ENCODE results near the gene LIPC.

LIPC gene

GRCh38 chr15:58388211-58388610 lies 43.6 kb upstream of the LIPC start:
- DNase-seq (ENCODE audit: extremely low spot score), result no peak
- POLR2A ChIA-PET, result no interaction called here
- TF ChIP-seq, protein P1, sequence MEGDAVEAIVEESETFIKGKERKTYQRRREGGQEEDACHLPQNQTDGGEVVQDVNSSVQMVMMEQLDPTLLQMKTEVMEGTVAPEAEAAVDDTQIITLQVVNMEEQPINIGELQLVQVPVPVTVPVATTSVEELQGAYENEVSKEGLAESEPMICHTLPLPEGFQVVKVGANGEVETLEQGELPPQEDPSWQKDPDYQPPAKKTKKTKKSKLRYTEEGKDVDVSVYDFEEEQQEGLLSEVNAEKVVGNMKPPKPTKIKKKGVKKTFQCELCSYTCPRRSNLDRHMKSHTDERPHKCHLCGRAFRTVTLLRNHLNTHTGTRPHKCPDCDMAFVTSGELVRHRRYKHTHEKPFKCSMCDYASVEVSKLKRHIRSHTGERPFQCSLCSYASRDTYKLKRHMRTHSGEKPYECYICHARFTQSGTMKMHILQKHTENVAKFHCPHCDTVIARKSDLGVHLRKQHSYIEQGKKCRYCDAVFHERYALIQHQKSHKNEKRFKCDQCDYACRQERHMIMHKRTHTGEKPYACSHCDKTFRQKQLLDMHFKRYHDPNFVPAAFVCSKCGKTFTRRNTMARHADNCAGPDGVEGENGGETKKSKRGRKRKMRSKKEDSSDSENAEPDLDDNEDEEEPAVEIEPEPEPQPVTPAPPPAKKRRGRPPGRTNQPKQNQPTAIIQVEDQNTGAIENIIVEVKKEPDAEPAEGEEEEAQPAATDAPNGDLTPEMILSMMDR (IDR thresholded peaks at IDR 0.05; ENCODE audit: control extremely low read depth, extremely low read depth, low read depth, missing control alignments), result no peak

DNA sequence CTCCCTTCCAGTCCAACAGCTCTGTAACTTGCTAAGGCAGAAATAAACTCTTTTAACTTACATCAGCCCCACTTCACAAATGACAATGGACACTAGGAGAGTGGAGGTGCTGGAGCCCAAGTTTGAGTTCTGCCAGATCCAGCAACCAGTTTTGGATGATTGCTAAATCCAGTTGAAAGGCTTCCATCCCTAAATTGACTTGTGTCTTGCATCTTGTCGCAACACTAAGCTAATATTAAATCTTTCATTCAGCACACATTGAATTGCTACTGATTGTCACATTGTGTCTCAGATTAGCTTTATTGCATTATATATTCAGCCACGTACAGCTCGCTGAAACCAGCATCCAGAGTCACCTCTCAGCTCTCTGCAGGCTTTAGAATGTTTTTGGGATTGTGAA lies 41.7 kb upstream of the LIPC start:
- ChIA-PET POLR2A (no interaction called here), CTCF (no interaction called here)
- TF ChIP-seq, protein P1 (IDR thresholded peaks at IDR 0.05; ENCODE audit: control extremely low read depth, extremely low read depth, low read depth, missing control alignments), result no peak
- DNase-seq (ENCODE audit: extremely low spot score), result no peak

More at GRCh38 chr15:58388211-58388610, 43.6 kb upstream of the LIPC start:
- CTCF ChIA-PET, result no interaction called here

- CTCF ChIA-PET, result no interaction called here
- TF ChIP-seq, protein P1 (IDR thresholded peaks at IDR 0.05; ENCODE audit: control extremely low read depth, extremely low read depth, low read depth, missing control alignments), result no peak
Measured at GRCh38 chr15:58390655-58391054, 41.1 kb upstream of the LIPC start.

GRCh38 chr15:58391088-58391487 lies 40.7 kb upstream of the LIPC start:
- ChIA-PET POLR2A (no interaction called here), CTCF (no interaction called here)
- DNase-seq (ENCODE audit: extremely low spot score), result no peak
- TF ChIP-seq, protein P1 (IDR thresholded peaks at IDR 0.05; ENCODE audit: control extremely low read depth, extremely low read depth, low read depth, missing control alignments), result no peak

More at GRCh38 chr15:58390655-58391054, 41.1 kb upstream of the LIPC start:
- POLR2A ChIA-PET, result no interaction called here
- no peak for DNase-seq (ENCODE audit: extremely low spot score)

- TF ChIP-seq, protein P1 (IDR thresholded peaks at IDR 0.05; ENCODE audit: control extremely low read depth, extremely low read depth, low read depth, missing control alignments), result no peak
- POLR2A ChIA-PET, result no interaction called here
- CTCF ChIA-PET, result interaction anchor here (1.2 to 1.5 kb wide), 2 partner anchors 9 to 28 kb away, joined by 3 read pairs; no protein-coding TSS in a partner anchor
- DNase-seq (ENCODE audit: extremely low spot score), result no peak
Measured at GRCh38 chr15:58392141-58392540, 39.6 kb upstream of the LIPC start.

- CTCF ChIA-PET, result interaction anchor here (1.2 to 1.5 kb wide), 3 partner anchors 10 to 28 kb away, joined by 3 to 4 read pairs (median 3); no protein-coding TSS in a partner anchor
- POLR2A ChIA-PET, result no interaction called here
- no peak for DNase-seq (ENCODE audit: extremely low spot score)
- TF ChIP-seq, protein P1 (IDR thresholded peaks at IDR 0.05; ENCODE audit: control extremely low read depth, extremely low read depth, low read depth, missing control alignments), result no peak
Measured at GRCh38 chr15:58392611-58393161, 39.1 kb upstream of the LIPC start.
